ENCODE measurements around the gene TMIGD1.

GRCh38 chr17:30278032-30278431, 55.8 kb downstream of the TMIGD1 start:
- TF ChIP-seq CTCF (conservative IDR thresholded peaks at IDR 0.05; ENCODE audit: low read depth, low read length) (peak; percentile 63), EZH2 (IDR thresholded peaks at IDR 0.05; ENCODE audit: borderline replicate concordance, low read depth, low read length, poor library complexity, severe bottlenecking) (no peak)

Measured in A673 (cell line).